ENCODE results near the gene ADARB1. TPM values are rescaled to one million over a fixed set of nuclear protein-coding genes. Genes with fewer than 3 reads are reported as not detected.

Gene ADARB1
- total and polyA plus RNA-seq, 2 of the 8 experiments (the other 6 are each of a cell fraction or from before 2014, with no cell fraction given) = 4.7 to 14.9 TPM

DNA sequence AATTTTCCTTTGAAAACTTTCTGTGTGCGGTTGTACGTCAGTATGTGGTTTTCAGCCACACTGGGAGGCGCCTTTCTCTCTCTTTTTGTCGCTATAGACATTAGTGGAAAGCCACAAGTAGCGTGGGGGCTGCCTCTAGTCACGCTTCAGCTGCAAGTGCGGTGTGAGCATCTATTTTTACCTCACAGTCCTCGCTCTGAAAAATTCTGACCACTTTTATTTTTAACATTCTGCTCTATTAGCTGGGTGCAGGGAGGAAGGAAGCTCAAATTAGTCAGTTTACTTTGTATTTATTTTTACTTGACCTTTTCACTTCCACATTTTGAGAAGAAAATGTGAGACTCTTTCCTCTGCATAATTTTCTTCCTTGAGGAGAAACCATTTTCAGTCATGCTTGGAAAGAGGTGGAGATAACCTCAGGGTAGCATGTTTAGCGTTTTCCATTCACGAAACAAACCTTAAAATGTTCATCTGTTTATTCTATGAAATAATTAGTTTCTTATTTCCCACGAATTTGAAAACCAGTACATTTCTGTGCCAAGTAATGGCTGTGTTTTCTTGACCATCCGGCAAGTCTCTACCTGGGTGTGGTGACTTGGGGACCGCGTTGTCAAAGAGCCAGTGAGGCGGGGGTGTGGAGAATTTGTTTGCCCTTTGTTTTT is 35.6 kb downstream of the ADARB1 start:
- H3K9ac ChIP-seq (replicated peaks in 1 of 4; ENCODE audit: extremely low read depth in 1 of 4, low read depth in 3 of 4, low read length in 3 of 4) = no peak overlapping the region
- H4K91ac ChIP-seq (replicated peaks; ENCODE audit: insufficient read length, low read length) = no peak overlapping the region
- no peaks in the 10 kb centered on the region for H3K23me2 ChIP-seq (ENCODE audit: low read depth, low read length)
- no peak overlapping the region for H2BK12ac ChIP-seq (ENCODE audit: low read depth, low read length)
- H2BK15ac ChIP-seq (ENCODE audit: low read length) = no peak overlapping the region
- DNase-seq (ENCODE audit: low read depth in 1 of 2, low spot score in 2 of 2) (no peak), FAIRE-seq (no peak)
- H3K14ac ChIP-seq (ENCODE audit: insufficient read length) = no peak overlapping the region
- no peak overlapping the region for H2BK120ac ChIP-seq (replicated peaks; ENCODE audit: low read depth, low read length)
- H3K56ac ChIP-seq (replicated peaks; ENCODE audit: insufficient read length, low read depth, low read length) = no peak overlapping the region
- ChIA-PET POLR2A (ENCODE audit: partially characterized antibody) (interaction anchor here (0.9 kb wide), 1 partner anchor 9 kb away, joined by 3 read pairs; no protein-coding TSS in a partner anchor), CTCF (ENCODE audit: partially characterized antibody) (interaction anchor here (1.1 to 2.4 kb wide), 3 partner anchors 27 to 144 kb away, joined by 3 to 8 read pairs (median 5); no protein-coding TSS in a partner anchor)
- no peaks in the 10 kb centered on the region for H3K4me1 ChIP-seq (replicated peaks in 1 of 4; ENCODE audit: control insufficient read depth in 3 of 4, insufficient read depth in 4 of 4, low read length in 3 of 4)
- H3K4ac ChIP-seq (replicated peaks; ENCODE audit: insufficient read length, low read depth, low read length) = no peak overlapping the region
- H4K20me1 ChIP-seq (replicated peaks in 1 of 2; ENCODE audit: control insufficient read depth in 1 of 2, insufficient read depth in 2 of 2, low read length in 2 of 2) = peaks cover 0 to 4% of the 10 kb centered on the region in 2 experiments
- H3K9me3 ChIP-seq (ENCODE audit: insufficient read depth in 2 of 2, low read depth in 1 of 2, low read length in 1 of 2) = no peaks in the 10 kb centered on the region
- no peak overlapping the region for H2AFZ ChIP-seq (ENCODE audit: low read length)
- H2AK5ac ChIP-seq (ENCODE audit: low read depth, low read length) = no peak overlapping the region
- no peak overlapping the region for H3K4me2 ChIP-seq (ENCODE audit: insufficient read depth in 1 of 2, low read depth in 2 of 2, low read length in 2 of 2)
- H3K23ac ChIP-seq (ENCODE audit: insufficient read length) = no peak overlapping the region
- no peak overlapping the region for H4K5ac ChIP-seq (ENCODE audit: insufficient read length, low read depth, low read length)
- no peaks in the 10 kb centered on the region for H3K36me3 ChIP-seq (ENCODE audit: control insufficient read depth in 2 of 4, insufficient read depth in 4 of 4, low read length in 3 of 4)
- no peak overlapping the region for H3K4me3 ChIP-seq (ENCODE audit: extremely low read depth in 1 of 4, insufficient read depth in 2 of 4, low read depth in 3 of 4, low read length in 4 of 4)
- 88% methylated on average over 15 of the region's 15 CpGs; no CpG with 5 or more reads in 1 of the 2 experiments for WGBS, 2 experiments (ENCODE audit: extremely low coverage in 1 of 2, insufficient coverage in 1 of 2, insufficient read length in 1 of 2, insufficient replicate concordance in 2 of 2, low coverage in 1 of 2, low lambda C conversion rate in 2 of 2, missing lambda C conversion rate in 1 of 2)
- no peak overlapping the region for H2BK20ac ChIP-seq (ENCODE audit: low read length)
- no peak overlapping the region for H3K18ac ChIP-seq (ENCODE audit: extremely low read depth, low read length)
- H3K27me3 ChIP-seq (replicated peaks in 1 of 4; ENCODE audit: control insufficient read depth in 3 of 4, extremely low read depth in 1 of 4, insufficient read depth in 3 of 4, low read length in 3 of 4) = no peaks in the 10 kb centered on the region
- H3K79me2 ChIP-seq (ENCODE audit: control insufficient read depth in 1 of 2, insufficient read depth in 2 of 2, low read length in 2 of 2) = no peaks in the 10 kb centered on the region
- peaks cover 2% of the 10 kb centered on the region; the same call in 1 of the 2 replicates for H3K79me1 ChIP-seq (ENCODE audit: low read depth, low read length)
- H4K8ac ChIP-seq (ENCODE audit: extremely low read depth, insufficient read depth, low read length) = no peak overlapping the region
- no peak overlapping the region for H3K27ac ChIP-seq (ENCODE audit: low read depth, low read length)
- H2BK5ac ChIP-seq (ENCODE audit: low read depth, low read length) = no peak overlapping the region
- TF ChIP-seq POU5F1 (IDR thresholded peaks at IDR 0.05; ENCODE audit: low read depth, low read length) = no peak
- no peak for TF ChIP-seq CREB1 (IDR thresholded peaks at IDR 0.05)
- TF ChIP-seq CHD2 (IDR thresholded peaks at IDR 0.05; ENCODE audit: low read length) = no peak
- TF ChIP-seq CTBP2 (IDR thresholded peaks at IDR 0.05; ENCODE audit: borderline replicate concordance, insufficient read depth, insufficient read length, low read length) = no peak
- TF ChIP-seq CBX5 (IDR thresholded peaks at IDR 0.05; ENCODE audit: low read depth, low read length) = no peak
- TF ChIP-seq SAP30 (IDR thresholded peaks at IDR 0.05; ENCODE audit: insufficient read depth, insufficient replicate concordance, low read length) = no peak
- TF ChIP-seq ZNF274 (IDR thresholded peaks at IDR 0.05; ENCODE audit: borderline replicate concordance, extremely low read depth, low read length) = no peak
- TF ChIP-seq TAF1 (IDR thresholded peaks at IDR 0.05; ENCODE audit: low read depth, low read length) = no peak
- TF ChIP-seq EGR1 (IDR thresholded peaks at IDR 0.05; ENCODE audit: borderline replicate concordance, low read depth, low read length) = no peak
- no peak for TF ChIP-seq SRF (IDR thresholded peaks at IDR 0.05; ENCODE audit: low read depth, low read length)
- TF ChIP-seq CEBPB (IDR thresholded peaks at IDR 0.05; ENCODE audit: low read depth, low read length) = no peak
- TF ChIP-seq ASH2L (IDR thresholded peaks at IDR 0.05; ENCODE audit: low read length) = no peak
- no peak for TF ChIP-seq CHD1 (IDR thresholded peaks at IDR 0.05; ENCODE audit: low read depth, low read length)
- TF ChIP-seq RAD21 (IDR thresholded peaks at IDR 0.05 in 1 of 2, conservative IDR thresholded peaks at IDR 0.05 in 1 of 2; ENCODE audit: low read depth in 2 of 2, low read length in 2 of 2) = no peak

Measured in H1 (cell line).